Endometrial microvascular endothelial cells (primary cell): ENCODE measurements around the gene RBBP6. TPM values are rescaled to one million over a fixed set of nuclear protein-coding genes. Genes with fewer than 3 reads are reported as not detected.
"Not testable (repeated sequence)": the region's sequence is repeated elsewhere in the genome, so short reads cannot be mapped to it uniquely, and the experiment has no call there.

Experiments used
- in situ Hi-C: cut with HindIII; loops from 2 replicates; pipeline ENCODE4 v1.10.0; 2017; ENCODE audit warnings: low sequenced_read_pairs, low pct_unique_long_range_greater_than_20kb; ENCODE audit errors: inconsistent ontology term
- total RNA-seq: library from RNA; depleted of rRNA; stranded (reverse); fragments of >200 nt; gene quantifications from one replicate; pipeline ENCODE4 v1.2.3, GENCODE V29; 2015; ENCODE audit errors: inconsistent ontology term

The RBBP6 gene
- total RNA-seq, 1 donor from 2014 or later, result 16.2 TPM

- in situ Hi-C loops, result no loop called here
Measured at GRCh38 chr16:24552705-24553246, 13.4 kb downstream of the RBBP6 start.

- in situ Hi-C loops, result no loop called here
Measured at GRCh38 chr16:24553983-24554382, 14.6 kb downstream of the RBBP6 start.

GRCh38 chr16:24555346-24555872 is 16.0 kb downstream of the RBBP6 start:
- in situ Hi-C loops, result no loop called here

DNA sequence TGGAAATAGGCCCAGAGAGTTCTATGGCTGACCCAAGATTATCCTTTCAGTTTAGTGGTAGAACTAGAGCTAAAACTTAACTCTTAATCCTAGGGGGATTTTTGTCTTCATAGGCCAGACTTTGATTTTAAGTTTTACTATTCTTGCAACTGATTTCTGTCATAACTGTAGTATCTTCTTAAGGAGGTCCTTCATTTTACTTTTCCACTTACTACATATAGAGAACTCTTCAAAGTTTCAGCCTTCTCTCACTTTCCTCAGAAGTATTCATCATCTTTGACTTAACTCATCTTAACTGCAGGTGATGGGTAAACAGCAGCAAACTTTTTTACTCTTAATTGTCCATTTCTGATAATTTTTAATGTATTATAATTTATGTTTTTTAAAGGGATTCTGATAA is 23.4 kb downstream of the RBBP6 start:
- in situ Hi-C loops, result no loop called here

- in situ Hi-C loops, result no loop called here
Measured at GRCh38 chr16:24568392-24568791, 29.0 kb downstream of the RBBP6 start.

DNA sequence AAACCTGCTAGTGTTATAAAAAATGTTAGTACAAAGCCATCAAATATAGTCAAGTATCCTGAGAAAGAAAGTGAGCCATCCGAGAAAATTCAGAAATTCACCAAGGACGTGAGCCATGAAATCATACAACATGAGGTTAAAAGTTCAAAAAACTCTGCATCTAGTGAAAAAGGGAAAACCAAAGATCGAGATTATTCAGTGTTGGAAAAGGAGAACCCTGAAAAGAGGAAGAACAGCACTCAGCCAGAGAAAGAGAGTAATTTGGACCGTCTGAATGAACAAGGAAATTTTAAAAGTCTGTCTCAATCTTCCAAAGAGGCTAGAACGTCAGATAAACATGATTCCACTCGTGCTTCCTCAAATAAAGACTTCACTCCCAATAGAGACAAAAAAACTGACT is 31.7 kb downstream of the RBBP6 start:
- in situ Hi-C loops, result no loop called here

DNA sequence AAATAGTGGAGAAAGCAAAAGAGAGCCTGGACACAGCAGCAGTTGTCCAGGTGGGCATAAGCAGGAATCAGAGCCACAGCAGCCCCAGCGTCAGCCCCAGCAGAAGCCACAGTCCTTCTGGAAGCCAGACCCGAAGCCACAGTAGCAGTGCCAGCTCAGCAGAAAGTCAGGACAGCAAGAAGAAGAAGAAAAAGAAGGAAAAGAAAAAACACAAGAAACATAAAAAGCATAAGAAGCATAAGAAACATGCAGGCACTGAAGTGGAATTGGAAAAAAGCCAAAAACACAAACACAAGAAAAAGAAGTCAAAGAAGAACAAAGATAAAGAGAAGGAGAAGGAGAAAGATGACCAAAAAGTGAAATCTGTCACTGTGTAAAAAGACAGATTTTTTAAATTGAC is 32.7 kb downstream of the RBBP6 start:
- in situ Hi-C loops, result no loop called here

DNA sequence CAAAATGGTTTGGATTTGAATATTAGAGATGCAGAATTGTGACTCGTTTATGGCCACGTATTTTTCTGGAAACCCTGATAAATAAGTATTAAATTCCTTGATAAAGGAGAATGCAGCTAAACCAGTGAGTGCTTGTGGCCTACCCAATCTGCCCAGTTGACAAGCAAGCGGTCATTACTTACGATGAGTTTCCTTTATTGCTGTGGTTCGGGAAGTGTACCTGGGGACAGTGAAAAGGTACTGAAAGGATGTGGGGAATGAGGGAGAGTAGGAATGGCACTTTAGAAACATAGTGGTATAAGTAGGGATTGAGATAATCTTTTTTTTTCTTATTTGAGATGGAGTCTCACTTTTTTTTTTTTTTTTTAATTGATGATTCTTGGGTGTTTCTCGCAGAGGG is 33.8 kb downstream of the RBBP6 start:
- in situ Hi-C loops, result no loop called here

DNA sequence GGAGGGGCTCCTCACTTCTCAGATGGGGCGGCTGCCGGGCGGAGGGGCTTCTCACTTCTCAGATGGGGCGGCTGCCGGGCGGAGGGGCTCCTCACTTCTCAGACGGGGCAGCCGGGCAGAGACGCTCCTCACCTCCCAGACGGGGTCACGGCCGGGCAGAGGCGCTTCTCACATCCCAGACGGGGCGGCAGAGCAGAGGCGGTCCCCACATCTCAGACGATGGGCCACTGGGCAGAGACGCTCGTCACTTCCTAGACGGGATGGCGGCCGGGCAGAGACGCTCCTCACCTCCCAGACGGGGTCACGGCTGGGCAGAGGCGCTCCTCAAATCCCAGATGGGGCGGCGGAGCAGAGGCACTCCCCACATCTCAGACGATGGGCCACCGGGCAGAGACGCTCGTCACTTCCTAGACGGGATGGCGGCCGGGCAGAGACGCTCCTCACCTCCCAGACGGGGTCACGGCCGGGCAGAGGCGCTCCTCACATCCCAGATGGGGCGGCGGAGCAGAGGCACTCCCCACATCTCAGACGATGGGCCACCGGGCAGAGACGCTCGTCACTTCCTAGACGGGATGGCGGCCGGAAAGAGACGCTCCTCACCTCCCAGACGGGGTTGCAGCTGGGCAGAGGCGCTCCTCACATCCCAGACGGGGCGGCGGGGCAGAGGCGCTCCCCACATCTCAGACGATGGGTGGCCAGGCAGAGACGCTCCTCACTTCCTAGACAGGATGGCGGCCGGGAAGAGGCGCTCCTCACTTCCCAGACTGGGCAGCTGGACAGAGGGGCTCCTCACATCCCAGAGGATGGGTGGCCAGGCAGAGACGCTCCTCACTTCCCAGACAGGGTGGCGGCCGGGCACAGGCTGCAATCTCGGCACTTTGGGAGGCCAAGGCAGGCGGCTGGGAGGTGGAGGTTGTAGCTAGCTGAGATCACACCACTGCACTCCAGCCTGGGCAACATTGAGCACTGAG is 35.4 kb downstream of the RBBP6 start:
- in situ Hi-C loops, result not testable (repeated sequence)

- in situ Hi-C loops, result not testable (repeated sequence)
Measured at GRCh38 chr16:24575791-24576190, 36.4 kb downstream of the RBBP6 start.

DNA sequence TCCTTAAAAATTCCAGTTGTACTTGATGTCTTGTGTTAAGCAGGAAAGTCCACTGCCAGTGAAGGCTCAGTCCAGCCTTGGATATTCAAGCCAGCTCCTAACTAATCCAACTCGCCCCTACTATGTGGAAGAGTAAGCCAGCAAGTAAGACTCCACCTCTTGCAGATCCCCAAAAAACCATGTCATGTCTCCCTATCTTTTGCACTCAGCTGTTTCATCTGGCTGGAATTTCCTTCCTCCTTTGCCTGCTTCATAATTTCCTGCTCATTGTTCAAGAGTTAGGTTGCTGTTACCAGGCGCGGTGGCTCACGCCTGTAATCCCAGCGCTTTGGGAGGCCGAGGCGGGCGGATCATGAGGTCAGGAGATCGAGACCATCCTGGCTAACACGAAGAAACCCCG is 37.8 kb downstream of the RBBP6 start:
- in situ Hi-C loops, result no loop called here

- in situ Hi-C loops, result no loop called here
Measured at GRCh38 chr16:24580665-24581064, 41.3 kb downstream of the RBBP6 start.

GRCh38 chr16:24583494-24583893 is 44.1 kb downstream of the RBBP6 start:
- in situ Hi-C loops, result no loop called here

DNA sequence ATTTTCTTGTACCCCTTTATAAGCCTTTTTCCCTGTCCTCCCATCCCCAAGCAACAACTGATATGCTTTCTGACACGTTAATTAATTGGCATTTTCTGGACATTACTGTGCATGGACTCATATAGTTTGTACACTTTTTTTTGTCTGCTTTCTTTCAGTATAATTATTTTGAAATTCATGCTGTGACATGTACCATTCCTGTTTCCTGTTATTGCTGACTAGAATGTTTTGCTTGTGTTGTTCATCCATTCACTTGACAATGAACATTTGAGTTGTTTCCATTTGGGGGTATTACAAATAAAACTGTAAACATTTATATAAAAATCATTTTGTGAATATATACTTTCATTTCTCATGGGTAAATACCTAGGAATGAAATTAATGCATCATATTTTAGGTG is 50.6 kb downstream of the RBBP6 start:
- in situ Hi-C loops, result no loop called here

- in situ Hi-C loops, result no loop called here
Measured at GRCh38 chr16:24598777-24599437, 59.5 kb downstream of the RBBP6 start.

GRCh38 chr16:24609417-24609739 is 70.0 kb downstream of the RBBP6 start:
- in situ Hi-C loops, result no loop called here

DNA sequence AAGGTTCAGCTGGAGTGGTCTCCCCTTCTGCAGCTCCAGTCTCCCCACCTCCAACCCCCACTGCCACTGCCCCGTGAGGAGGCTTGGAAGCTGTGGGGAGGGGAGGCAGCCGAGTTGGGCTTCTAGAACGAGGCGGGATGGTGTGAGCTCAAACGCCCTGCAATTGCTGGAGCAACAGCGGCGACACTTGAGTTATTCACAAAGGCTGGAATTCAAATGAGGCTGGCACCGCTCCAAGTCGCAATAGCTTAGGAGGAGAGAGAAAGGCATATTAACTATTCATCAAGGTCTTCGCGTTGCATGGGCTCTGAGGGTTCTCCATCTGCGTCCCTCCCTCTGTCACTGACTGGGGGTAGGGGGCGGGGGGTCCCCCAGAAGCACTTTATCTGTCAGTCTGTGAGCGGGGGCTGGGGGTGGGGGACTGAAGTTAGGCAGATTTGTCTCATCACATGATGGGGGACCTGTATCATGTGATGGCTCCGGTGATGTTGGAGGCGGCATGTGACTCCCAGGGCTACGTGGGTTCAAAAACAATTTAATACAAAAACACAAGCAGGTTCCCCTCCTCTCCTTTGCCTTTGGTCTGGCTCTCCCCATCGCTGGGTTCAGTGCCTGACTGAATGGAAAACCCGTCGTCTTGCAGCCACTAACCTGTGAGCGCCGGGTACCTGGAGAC is 70.5 kb downstream of the RBBP6 start:
- in situ Hi-C loops, result no loop called here

- in situ Hi-C loops, result no loop called here
Measured at GRCh38 chr16:24610416-24610755, 71.0 kb downstream of the RBBP6 start.

DNA sequence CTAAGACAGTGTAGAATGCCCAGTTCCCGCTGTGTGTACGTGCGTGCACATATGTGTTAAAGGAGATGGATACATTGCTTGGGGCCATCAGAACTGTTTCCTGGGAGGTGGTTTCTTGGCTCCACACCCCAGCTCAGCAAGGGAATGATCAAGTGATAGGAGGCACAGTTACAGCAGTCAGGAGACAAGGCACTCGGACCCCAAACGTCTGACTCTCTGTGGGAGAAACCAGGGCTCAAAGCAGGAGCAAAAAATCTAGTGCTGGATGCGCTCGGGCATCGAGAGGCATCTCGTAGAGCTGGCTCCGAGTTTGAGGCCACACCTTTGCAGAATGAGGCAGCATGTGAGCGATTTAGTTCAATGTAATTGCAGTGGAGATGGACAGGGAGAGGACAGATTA is 71.9 kb downstream of the RBBP6 start:
- in situ Hi-C loops, result no loop called here
